ENCODE data around the gene F10.
"Not testable (repeated sequence)": the region's sequence is repeated elsewhere in the genome, so short reads cannot be mapped to it uniquely, and the experiment has no call there.

Gene F10

DNA sequence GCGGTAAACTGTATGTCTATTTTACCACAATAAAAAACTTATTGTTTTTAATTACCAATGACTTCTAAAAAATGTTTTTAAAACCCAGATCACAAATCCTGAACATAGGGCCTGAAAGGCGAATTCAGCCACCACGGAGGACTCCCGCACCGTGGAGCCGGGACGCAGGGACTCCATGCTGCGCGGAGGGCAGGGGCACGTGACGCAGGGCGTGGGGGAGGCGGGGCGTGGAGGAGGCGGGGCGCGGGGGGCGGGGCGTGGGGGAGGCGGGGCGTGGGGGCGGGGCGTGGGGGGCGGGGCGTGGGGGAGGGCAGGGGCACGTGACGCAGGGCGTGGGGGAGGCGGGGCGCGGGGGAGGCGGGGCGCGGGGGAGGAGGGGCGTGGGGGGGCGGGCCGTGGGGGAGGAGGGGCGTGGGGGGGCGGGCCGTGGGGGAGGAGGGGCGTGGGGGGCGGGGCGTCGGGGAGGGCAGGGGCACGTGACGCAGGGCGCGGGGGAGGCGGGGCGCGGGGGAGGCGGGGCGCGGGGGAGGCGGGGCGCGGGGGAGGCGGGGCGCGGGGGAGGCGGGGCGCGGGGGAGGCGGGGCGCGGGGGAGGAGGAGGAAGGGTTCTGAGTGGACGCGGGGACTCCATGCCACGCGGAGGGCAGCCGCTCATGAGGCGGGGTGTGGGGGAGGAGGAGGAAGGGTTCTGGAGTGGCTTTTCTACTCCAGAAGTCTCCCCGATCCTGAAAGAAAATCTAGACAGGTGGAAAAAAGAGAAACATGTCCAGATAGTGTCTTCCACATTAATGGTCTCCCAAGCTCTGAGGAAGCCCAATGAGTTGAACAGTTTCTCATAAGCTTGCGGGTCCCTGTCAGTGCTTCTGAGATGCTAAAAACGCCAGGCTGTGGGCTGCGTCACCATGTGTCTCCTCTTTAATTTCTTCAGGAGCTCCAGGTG lies 31.5 kb downstream of the F10 start:
- peak; percentile 45 for DNase-seq (ENCODE audit: low spot score)

DNA sequence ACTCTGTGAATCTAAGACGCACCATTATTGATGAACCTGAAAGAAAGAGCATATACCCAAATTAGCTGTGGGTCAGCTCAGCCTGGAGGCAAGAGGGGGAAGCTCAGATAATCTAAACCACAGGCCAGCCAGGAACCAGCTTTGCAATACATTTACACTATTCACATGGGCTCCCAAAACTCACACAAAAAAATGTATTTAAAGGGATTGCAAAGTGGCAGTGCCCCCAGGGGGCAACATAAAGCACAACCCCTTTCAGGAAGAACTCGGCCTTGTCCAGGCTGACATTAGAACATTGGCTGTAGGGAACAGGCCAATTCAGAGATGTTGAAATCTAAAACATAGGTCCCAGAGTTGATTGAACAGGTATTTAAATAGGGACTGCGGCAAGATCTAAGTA lies 32.6 kb downstream of the F10 start:
- no peak for DNase-seq (ENCODE audit: low spot score)

DNA sequence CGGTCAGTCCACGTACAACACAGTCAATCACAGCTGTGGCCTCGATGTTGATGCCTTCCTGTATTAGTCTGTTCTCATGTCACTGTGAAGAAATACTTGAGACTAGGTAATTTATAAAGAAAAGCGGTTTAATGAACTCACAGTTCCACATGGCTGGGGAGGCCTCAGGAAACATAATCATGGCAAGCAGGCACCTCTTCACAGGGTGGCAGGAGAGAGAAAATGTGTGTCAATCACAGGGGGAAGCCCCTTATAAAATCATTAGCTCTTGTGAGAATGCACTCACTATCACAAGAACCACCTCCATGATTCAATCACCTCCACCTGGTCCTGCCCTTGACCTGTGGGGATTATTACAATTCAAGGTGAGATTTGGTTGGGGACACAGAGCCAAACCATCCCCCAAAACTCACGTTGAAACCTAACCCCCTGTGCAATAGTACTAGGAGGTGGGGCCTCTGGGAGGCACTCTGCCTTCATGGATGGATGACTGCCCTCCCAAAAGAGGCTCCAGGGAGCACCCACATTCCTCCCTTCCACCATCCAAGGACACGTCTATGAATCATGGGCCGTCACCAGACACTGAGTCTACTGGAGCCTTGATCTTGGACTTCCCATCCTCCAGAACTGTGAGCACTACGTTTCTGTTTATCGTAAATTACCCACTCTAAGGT lies 33.5 kb downstream of the F10 start:
- DNase-seq (ENCODE audit: low spot score): no peak

DNA sequence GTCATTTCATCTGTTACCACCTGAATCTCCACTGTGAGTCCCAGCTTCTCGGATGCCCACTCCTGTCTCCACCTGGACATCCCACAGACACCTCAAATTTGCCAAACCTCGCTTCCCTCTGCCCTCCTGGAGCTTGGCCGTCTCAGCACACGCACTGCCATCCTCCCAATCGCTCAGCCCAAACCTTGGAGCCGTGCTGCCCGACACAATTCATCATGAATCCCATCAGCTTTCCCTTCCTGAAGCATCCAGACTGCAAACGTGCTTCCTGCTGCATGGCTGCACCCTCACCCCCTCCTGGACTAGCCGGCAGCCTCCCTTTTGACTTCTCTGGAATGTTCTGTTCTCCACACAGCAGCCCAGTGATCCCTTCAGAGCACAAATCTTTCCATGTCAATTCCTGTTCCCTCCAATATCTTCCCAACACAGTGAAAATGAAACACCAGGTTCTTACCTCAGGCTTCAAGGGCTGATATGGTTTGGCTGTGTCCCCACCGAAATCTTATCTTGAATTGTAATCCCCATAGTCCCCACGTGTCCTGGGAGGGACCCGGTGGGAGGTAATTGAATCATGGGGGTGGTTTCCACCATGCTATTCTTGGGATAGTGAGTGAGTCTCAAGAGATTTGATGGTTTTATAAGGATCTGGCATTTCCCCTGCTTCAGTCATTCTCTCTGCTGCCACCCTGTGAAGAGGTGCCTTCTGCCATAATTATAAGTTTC lies 34.8 kb downstream of the F10 start:
- DNase-seq (ENCODE audit: low spot score): peak; percentile 15

DNA sequence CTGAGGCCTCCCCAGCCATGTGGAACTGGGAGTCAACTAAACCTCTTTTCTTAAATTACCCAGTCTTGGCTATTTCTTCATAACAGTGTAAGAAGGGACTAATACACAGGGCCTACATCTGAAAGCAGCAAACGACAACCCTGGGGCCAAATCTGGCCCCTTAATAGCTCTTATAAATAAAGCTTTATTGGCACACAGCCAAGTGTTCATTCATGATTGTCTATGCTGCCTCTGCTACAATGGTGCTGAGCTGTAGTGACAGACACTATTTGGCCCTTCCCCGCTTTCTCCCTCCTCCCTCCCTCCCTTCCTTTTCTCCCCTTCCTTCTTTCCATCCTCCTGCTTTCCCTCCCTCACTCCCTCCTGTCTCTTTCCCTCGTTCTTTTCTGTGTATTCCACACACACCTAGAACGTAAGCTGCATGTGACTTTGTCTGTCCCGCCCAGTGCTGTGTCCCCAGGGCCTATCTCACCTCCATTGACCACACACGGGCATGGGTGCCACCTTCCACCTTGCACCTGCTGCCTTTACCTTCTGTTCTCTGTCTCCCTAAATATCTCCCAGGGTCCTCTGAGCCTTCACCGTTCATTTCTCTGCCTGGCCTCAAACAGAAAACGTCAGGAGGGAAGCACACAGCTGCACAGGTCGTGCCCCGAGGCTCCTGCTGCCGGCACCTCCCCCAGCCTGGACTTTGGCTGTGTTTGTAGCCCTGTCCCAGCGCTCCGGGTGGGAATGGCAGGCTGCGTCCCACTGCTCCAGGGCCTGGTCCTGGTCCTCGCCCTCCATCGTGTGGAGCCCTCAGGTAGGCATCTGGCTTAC lies 35.5 kb downstream of the F10 start, which contains the start of gene PROZ:
Gene PROZ, plus strand, starts transcription at position 720 of the 819 bp plus-strand sequence. Its CDS starts 13 bp downstream, at position 733.
- DNase-seq (ENCODE audit: low spot score): no peak

DNA sequence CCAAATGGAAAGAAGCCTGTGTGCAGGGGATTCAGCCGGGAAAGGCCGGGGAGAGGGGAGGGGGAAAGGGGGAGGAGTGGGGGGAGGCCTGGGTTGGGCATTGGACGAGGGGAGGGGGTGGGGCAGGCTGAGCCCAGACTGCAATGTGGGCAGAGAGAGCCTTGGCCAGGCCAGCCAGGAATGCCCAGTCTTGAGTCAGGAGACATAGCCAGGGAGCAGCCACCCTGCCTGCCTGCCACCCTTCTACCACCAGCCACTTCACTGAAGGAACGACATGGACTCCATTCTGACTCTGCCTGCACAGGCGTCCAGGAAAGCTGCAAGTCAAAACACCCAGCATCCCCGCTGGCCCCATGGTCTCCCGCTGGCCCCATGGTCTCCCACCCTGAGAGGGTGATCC lies 36.3 kb downstream of the F10 start:
- DNase-seq (ENCODE audit: low spot score): no peak

DNA sequence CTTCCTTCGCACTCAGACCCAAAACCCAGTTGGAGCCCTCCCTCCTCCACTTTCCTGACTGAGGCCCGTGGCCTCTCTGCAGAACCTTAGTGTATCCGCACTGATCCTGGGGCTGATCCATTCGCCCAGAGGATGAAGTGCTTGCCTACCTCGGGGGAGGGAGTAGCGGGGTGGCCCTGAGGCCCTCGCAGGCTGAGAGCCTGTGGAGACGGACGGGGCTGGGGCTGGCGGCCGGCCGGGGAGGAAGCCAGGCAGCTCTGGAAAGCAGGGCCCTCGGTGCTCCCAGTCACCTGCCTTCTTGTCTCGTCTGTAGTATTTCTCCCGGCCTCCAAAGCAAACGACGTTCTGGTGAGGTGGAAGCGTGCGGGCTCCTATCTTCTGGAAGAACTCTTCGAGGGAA lies 37.1 kb downstream of the F10 start:
- DNase-seq (ENCODE audit: low spot score): no peak

DNA sequence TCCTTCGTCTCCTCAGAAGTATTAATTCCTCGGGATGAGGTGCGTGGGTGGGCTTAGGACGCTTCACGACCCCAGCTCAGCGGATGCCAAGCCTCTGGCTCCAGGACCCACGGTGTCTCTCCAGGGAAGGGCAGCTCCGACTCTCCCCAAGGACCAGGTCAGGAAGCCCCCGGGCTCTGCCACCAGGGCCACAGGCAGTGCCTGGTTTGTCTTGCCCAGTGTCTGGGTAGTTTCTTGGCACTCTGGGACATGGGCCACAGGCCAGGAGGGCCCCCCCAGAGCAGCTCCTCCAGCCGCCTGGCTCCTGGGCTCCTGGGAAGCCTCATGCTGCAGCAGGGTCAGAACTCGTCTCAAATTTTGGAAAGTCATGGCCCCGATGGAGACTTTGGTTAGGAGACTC lies 38.4 kb downstream of the F10 start:
- DNase-seq (ENCODE audit: low spot score): no peak

DNA sequence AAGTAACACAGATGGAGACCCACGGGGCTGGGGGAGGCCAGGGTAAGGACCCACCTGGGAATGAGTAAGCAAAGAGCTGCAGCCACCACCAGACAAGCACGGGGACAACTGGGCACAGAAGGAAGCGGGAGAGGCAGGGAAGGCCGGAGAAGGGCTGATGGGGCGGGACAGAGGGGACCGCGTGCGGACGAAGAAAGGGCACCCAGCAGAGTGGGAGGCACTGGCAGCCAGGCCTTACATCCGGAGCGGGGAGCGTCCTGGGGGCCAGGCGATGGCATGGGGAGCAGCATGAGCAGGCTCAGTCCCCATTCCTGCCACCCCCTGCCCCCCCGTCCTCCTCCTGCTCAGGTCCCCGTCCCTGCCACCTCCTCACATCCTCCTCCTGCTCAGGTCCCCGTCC lies 38.8 kb downstream of the F10 start:
- no peak for DNase-seq (ENCODE audit: low spot score)

DNA sequence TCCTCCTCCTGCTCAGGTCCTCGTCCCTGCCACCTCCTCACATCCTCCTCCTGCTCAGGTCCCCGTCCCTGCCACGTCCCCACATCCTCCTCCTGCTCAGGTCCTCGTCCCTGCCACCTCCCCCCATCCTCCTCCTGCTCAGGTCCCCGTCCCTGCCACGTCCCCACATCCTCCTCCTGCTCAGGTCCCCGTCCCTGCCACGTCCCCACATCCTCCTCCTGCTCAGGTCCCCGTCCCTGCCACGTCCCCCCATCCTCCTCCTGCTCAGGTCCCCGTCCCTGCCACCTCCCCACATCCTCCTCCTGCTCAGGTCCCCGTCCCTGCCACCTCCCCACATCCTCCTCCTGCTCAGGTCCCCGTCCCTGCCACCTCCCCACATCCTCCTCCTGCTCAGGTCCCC lies 39.4 kb downstream of the F10 start:
- not testable (repeated sequence) for DNase-seq (ENCODE audit: low spot score)

DNA sequence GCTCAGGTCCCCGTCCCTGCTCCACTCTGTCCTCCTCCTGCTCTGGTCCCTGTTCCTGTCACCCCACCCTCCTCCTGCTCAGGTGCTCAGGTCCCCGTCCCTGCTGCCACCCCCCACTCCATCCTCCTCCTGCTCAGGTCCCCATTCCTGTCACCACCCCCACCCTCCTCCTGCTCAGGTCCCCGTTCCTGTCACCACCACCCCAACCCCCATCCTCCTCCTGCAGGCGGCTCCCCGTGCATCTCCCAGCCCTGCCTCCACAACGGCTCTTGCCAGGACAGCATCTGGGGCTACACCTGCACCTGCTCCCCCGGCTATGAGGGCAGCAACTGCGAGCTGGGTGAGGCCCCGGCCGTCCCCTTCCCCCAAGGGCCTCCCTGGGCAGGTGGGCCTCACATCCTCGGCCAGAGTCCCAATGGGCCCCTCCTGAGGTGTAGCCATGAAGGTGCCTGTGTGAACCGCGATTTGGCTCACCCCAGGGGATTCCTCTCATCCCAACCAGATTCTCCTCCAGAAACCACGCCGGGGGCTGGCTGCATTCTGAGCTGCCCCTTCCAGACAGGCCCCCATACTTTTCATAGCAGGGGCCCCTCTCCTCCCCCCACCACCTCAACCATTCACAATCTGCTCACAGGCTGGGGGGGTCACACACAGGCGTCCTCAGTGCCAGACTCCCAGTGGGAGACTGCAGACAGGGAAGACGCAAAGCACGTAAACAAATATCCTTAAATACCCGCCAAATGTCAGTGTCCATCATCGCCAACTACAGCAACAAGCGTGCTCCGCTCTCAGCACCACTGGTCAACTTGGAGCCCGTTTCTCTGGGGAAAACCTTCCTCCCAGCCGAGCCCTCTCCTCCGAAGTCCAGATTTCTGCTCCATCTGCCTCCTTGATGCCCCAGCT lies 40.4 kb downstream of the F10 start:
- DNase-seq (ENCODE audit: low spot score): no peak

DNA sequence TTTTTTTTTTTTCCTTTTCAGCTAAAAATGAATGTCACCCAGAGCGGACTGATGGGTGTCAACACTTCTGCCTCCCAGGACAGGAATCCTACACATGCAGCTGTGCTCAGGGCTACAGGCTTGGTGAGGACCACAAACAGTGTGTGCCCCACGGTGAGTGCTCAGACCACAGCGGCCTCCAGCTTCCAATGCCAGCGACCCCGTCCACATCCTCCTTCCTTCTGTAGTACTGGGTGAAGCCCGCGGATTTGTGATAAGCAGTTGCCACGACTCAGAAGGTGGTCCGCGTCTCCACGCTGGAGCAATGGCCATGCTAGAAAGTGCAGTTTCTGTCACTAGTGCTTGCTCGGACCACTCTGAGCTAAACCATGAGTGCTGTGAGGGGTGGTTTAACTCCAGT lies 41.9 kb downstream of the F10 start:
- no peak for DNase-seq (ENCODE audit: low spot score)

DNA sequence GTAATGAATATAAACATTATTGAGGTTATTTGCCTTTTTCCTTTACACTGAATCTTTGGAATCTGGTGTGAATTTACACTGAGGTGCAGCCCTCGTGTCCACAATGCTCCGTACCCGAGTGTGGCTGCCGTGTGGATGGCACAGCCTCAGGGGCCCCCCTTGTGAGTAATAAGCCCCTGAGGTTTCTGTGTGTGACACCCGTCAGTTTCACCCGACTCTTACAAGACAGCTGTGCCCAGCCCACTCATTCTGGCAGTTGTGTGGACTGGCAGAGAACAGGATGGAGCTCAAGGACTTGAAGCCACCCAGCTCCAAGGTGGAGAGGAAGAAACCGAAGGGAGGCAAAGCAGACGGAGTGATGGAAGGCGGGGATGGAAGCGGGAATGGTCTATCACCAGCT lies 43.7 kb downstream of the F10 start:
- DNase-seq (ENCODE audit: low spot score): no peak

DNA sequence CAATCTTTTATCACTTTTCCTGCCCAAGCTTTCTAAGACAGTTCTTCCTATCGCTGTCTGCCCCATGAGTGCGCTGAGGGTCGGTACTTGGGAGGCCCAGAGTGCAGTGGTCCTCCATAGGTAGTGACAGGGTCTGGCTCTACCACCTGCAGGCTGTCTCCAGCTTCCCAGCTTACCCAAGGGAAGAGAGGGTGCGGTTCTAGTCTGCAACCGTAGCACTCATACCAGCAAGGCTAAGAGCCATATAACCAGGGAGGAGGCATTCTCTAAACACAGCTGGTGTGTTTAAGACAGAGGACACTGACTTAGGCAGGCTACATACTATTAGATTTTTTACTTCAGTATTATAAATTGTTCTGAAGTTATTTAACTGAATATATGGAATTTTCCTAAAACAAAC lies 44.1 kb downstream of the F10 start:
- no peak for DNase-seq (ENCODE audit: low spot score)

DNA sequence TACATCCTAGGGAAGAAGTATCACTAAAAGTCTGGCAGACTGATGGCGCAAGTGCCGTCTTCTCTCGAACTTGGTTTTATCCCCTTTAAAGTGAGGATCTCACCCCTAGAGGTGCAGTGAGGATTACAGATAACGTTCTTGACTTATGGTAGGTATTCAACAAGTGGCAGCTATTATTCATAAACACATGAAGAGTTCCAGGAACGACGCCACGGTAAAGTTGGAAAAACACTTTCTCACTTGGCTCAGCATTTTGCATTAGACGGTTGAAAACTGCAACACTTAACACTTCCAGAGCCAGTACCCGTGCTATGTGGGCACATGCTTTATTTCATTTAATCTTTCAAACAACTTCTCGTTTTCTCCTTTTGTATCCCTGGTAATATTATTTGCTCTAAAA lies 44.6 kb downstream of the F10 start:
- no peak for DNase-seq (ENCODE audit: low spot score)

DNA sequence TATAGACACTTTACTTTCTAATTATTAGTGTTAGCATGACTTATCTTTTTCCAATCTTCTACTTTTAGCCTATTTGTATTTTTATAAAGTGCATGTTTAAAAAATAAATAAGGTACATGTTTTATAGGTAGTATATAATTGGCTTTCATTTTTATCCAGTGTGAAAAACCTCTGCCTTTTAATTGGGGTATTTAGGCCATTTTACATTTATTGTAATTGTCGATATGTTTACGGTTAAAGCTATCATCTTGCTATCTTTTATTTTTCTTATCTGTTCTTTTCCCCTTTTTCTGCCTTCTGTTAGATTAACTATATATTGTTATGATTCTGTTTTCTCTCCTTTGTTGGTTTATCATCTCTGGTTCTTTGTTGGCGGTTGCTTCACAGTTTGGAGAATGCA lies 45.0 kb downstream of the F10 start:
- no peak for DNase-seq (ENCODE audit: low spot score)

DNA sequence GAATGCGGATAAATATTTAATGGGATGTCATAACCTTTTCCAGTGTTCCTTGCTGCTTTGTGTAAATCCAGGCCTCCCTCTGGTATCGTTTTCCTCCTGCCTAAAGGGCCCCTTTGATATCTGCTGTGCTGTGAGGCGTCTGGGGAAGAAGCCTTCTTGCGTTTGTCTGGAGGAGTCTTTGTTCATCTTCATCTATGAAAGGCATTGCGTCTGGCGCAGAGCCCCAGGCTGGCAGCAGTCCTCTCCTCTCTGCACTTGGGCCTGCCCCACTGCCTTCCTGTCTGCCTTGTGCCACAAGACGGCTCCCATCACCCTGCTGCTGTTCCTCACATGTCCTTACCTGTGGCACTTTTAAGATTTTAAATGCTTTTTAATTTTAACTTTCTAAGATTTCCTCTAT lies 45.6 kb downstream of the F10 start:
- DNase-seq (ENCODE audit: low spot score): no peak

DNA sequence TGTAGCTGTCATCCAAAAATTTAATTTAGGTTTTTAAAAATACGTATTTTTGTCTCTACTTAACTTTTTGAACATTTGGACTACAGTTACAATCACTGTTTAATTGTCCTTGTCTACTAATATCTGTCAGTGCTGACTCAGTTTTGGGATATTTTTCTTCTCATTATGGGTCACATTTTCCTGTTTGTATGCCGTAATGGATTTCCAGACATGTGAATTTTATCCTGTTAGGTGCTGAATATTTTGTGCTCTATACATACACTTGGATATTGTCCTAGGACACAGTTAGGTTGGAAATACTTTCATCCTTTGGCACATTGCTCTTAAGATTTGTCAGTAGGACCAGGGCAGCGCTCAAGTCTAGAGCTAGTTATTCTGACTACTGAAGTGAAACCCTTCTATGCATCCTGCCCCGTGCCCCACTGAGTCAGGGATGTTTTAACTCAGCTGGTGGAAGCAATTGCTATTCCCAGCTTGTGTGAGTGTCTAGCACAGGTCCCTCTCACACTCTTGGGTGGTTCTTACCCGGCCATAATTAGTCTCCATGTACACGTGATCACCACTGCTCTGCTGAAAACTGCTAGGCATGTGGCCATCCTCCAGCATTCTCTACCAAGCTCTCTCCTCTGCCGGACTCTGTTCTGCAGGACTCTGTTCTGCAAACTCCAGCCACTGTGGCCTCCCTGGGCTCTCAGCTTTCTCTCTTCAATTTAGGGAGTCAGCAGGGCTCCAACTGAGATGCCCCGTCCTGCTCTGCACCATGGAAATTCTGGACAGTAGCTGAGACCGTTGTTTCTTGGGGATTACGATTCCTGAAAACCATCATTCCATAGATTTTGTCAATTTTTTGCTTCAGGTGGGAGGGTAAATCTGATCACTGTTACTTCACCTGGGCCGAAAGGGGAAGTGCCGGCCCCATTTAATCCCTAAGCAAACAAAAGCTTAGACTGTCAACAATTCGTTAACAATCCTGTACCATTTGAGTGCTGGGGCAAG lies 47.0 kb downstream of the F10 start:
- no peak for DNase-seq (ENCODE audit: low spot score)

DNA sequence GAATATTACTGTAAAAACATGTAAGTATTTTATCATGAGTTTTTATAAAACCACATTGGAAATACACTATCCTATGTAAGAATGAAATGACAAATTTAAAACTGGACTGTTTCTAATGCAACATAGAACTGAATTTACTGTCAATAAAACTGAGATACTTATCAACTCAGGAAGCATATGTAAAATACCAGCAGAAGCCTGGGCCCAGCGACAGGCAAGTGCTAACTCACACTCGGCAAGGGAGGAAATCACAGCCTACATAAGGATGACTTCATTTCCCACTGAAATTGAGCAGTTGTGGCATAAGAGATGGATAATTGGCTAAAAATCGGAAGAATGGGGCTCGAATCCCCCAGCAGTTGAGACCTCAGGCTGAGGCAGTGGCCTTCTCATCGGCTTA lies 47.9 kb downstream of the F10 start:
- no peak for DNase-seq (ENCODE audit: low spot score)

Data from kidney capillary endothelial cell (primary cell).